GM20000 (cell line): ENCODE data around the gene CYSLTR2.

Source experiments
- DNase-seq: peaks from one replicate; pipeline ENCODE4 v3.0.0; 2012; ENCODE audit warnings: low spot score
- CTCF ChIP-seq: IDR thresholded peaks from 2 replicates; pipeline ENCODE4 v1.5.1; 2012; ENCODE audit warnings: mild to moderate bottlenecking, control low read depth; ENCODE audit errors: extremely low read depth, missing control alignments

CYSLTR2 gene

GRCh38 chr13:48644141-48644540 lies 9.6 kb upstream of the CYSLTR2 start:
- no peak for TF ChIP-seq CTCF
- no peak for DNase-seq

- DNase-seq, result no peak
- no peak for TF ChIP-seq CTCF
Measured at GRCh38 chr13:48644951-48645350, 8.8 kb upstream of the CYSLTR2 start.

GRCh38 chr13:48645845-48646244 lies 7.9 kb upstream of the CYSLTR2 start:
- no peak for DNase-seq
- TF ChIP-seq CTCF, result no peak

GRCh38 chr13:48646791-48647190 lies 6.9 kb upstream of the CYSLTR2 start:
- TF ChIP-seq CTCF, result no peak
- DNase-seq, result no peak

- TF ChIP-seq CTCF, result no peak
- DNase-seq, result no peak
Measured at GRCh38 chr13:48647625-48648024, 6.1 kb upstream of the CYSLTR2 start.

GRCh38 chr13:48648446-48648845 lies 5.3 kb upstream of the CYSLTR2 start:
- no peak for TF ChIP-seq CTCF
- no peak for DNase-seq

- TF ChIP-seq CTCF, result no peak
- no peak for DNase-seq
Measured at GRCh38 chr13:48652851-48653471, 768 bp upstream of the CYSLTR2 start.
